ENCODE data around the gene CLEC2B.

DNA sequence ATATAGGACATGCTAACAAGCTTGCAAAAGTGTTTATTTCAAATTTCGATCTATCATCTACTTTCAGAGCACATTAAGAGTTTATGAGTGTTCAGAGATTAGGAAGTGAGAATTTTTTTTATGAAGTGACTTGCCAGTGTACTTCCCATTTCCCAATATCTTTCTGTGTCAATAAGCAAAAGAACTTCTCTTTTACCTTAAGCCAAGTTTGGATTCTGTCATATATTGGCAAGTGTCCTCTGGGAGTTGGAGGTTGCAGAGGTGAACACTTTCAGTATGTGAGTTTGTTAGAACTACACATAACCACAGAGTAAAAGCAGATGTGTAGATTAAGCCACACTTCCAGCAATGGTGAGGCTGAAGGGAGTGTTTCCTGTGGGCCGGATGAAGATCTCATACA, 58.5 kb downstream of the CLEC2B start:
- no peak for TF ChIP-seq CTCF (IDR thresholded peaks at IDR 0.05)
- no peak for TF ChIP-seq ZFX (IDR thresholded peaks at IDR 0.05; ENCODE audit: borderline replicate concordance)
